ENCODE results near the gene PIAS4. TPM values are rescaled to one million over a fixed set of nuclear protein-coding genes. Genes with fewer than 3 reads are reported as not detected.

Gene PIAS4
- total and polyA plus RNA-seq, 2 of the 13 experiments (the other 11 are each of a cell fraction or from before 2014, with no cell fraction given), result 9.0 to 20.1 TPM

- TF ChIP-seq MTERF4 (CRISPR knock-in tag; IDR thresholded peaks at IDR 0.05) (no peak), JUN (CRISPR knock-in tag; IDR thresholded peaks at IDR 0.05) (no peak), UBTF (CRISPR knock-in tag; IDR thresholded peaks at IDR 0.05) (no peak), TAF1 (CRISPR knock-in tag; IDR thresholded peaks at IDR 0.05) (no peak), PCBP1 (IDR thresholded peaks at IDR 0.05; ENCODE audit: borderline replicate concordance, low read depth, low read length) (no peak)
Measured at GRCh38 chr19:4025317-4025716, 17.8 kb downstream of the PIAS4 start (continued).

- WGBS (ENCODE audit: low lambda C conversion rate), result 94% methylated on average over 16 of the region's 16 CpGs
- BruUV-seq (replicated peaks), result no TSS peak
- Histone ChIP-seq H3K79me2 (ENCODE audit: insufficient read depth, low read length) (no peaks in the 10 kb centered on the region), H3K36me3 (replicated peaks in 1 of 2; ENCODE audit: control insufficient read depth in 1 of 2, insufficient read depth in 2 of 2, low read length in 2 of 2) (peaks cover 9 to 27% of the 10 kb centered on the region in 2 experiments; a peak in 4 of 5 replicates), H3K4me1 (ENCODE audit: insufficient read depth, low read length) (no peaks in the 10 kb centered on the region), H3K4me2 (ENCODE audit: low read depth, low read length) (no peak overlapping the region), H2AFZ (ENCODE audit: low read length) (no peak overlapping the region), H3K4me3 (replicated peaks in 1 of 3; ENCODE audit: insufficient read depth in 1 of 3, low read depth in 2 of 3, low read length in 3 of 3) (no peak overlapping the region), H3K9ac (ENCODE audit: insufficient read depth, low read depth, low read length) (no peak overlapping the region), H4K20me1 (ENCODE audit: insufficient read depth, low read length) (no peaks in the 10 kb centered on the region), H3K27me3 (ENCODE audit: control insufficient read depth in 1 of 2, insufficient read depth in 2 of 2, low read length in 2 of 2) (no peaks in the 10 kb centered on the region), H3K9me3 (ENCODE audit: low read length) (no peaks in the 10 kb centered on the region), H3K27ac (ENCODE audit: extremely low read length, insufficient read depth, low read length) (no peak overlapping the region)
- in situ Hi-C loops (cut with HindIII; ENCODE audit: extremely low pct_ligation_motif_present, low pct_unique_long_range_greater_than_20kb) (no loop called here), intact Hi-C loops (cut with micrococcal nuclease; ENCODE audit: unreplicated experiment) (no loop called here)
- POLR2A ChIA-PET, result no interaction called here
- no peak for DNase-seq (ENCODE audit: low spot score)
- no peak for ATAC-seq
- no peak for FAIRE-seq
- CTCF ChIA-PET (ENCODE audit: low intra/inter-chr PET ratio, low total read pairs), result no interaction called here
- TF ChIP-seq SRY (CRISPR knock-in tag; IDR thresholded peaks at IDR 0.05) (no peak), TFE3 (CRISPR knock-in tag; IDR thresholded peaks at IDR 0.05) (no peak), SIN3B (IDR thresholded peaks at IDR 0.05; ENCODE audit: low read length) (no peak), MXI1 (IDR thresholded peaks at IDR 0.05; ENCODE audit: borderline replicate concordance, low read depth, low read length) (no peak), TIGD3 (CRISPR knock-in tag; IDR thresholded peaks at IDR 0.05; ENCODE audit: borderline replicate concordance) (no peak), RBM22 (optimal IDR thresholded peaks at IDR 0.05; ENCODE audit: low read length) (no peak), DNMT1 (CRISPR knock-in tag; IDR thresholded peaks at IDR 0.05) (no peak), ZNF333 (CRISPR knock-in tag; IDR thresholded peaks at IDR 0.05; ENCODE audit: borderline replicate concordance) (no peak), ZNF512 (CRISPR knock-in tag; IDR thresholded peaks at IDR 0.05) (no peak), GZF1 (CRISPR knock-in tag; IDR thresholded peaks at IDR 0.05) (no peak), ZNF672 (CRISPR knock-in tag; IDR thresholded peaks at IDR 0.05) (no peak), ESRRA (CRISPR knock-in tag; IDR thresholded peaks at IDR 0.05; ENCODE audit: low read depth) (no peak)
Measured at GRCh38 chr19:4027146-4027545, 19.6 kb downstream of the PIAS4 start.

Data from HepG2 (cell line).